Erythroblast (primary cell): ENCODE results near the gene SCUBE1.

Experiments
- GATA1 ChIP-seq: IDR thresholded peaks from 2 replicates; pipeline ENCODE4 v1.6.1; 2011; ENCODE audit warnings: low read depth, mild to moderate bottlenecking, control low read depth, low read length, moderate library complexity
- POLR2A ChIP-seq: IDR thresholded peaks from 2 replicates; pipeline ENCODE4 v1.6.1; 2011; ENCODE audit warnings: mild to moderate bottlenecking, low read length

- TF ChIP-seq POLR2A (no peak), GATA1 (no peak)
These were observed 43.4 kb downstream of the SCUBE1 start for GRCh38 chr22:43299736-43300135.
